RPMI8226 (cell line): ENCODE data around the gene PGBD5.

Experiments
- DNase-seq: peaks from one replicate; pipeline ENCODE4 v3.0.0-alpha.2; 2015

The PGBD5 gene

DNA sequence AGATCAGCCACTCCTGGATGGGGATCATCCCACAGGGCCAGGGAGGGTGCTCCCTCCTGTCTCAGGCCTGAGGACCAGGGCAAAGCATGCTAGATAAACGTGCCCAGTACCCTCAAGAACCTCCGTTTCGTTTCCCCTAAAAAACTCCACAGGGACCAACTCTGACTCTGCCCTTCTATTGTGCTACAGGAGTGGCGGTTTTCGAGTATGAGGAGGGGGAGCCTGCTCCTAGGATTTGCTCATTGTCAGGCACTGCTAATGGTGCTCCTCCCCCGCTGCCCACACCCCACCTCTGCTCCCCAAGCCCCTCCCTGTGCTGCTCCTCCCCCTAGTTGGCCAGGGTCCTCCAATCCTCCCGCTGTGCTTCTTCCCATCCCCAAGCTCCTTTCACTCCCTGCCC lies 32.0 kb downstream of the PGBD5 start:
- no peak for DNase-seq

DNA sequence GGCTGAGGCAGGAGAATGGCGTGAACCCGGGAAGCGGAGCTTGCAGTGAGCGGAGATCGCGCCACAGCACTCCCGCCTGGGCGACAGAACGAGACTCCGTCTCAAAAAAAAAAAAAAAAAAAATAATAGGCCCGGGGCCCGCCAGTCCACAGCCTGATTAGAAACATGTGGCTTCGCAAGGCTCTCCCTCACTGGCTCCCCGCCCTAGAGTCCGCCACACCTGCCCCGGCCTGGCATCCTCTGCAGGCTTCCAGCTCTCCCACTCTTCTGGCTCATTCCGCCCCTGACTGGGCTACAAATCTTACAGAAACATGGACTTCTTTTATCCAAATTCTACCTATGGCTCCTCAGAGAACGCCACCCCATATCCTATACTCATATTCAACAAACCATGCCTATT lies 32.4 kb downstream of the PGBD5 start:
- DNase-seq = no peak

DNA sequence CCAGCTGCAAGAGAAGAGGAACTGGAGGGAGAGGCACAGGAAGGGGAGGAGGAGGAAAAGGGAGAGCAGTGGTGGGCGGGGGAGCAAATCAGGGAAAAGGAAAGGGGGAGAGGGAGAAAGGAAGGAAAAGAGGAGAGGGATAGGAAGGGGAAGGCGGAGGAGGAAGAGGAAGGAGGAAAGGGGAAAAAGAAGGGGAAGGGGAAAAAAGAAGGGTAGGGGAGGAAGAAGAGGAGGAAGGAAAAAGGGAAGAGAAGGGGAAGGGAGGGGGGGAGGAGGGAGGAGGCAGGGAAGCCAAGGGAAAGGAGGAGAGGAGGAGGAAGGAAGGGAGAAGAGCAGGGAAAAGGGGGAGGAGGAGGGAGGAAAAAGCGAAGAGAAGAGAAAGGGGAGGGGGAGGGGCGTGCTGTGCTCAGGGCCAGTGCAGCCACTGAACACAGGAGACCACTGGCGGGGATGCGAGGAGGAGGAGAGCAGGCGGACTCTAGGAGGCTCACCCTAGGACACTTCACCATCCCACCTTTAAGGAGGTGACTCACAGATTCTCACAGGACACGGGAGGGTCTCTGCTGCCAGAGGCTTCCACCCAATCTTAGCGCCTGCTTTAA lies 33.1 kb downstream of the PGBD5 start:
- no peak for DNase-seq

DNA sequence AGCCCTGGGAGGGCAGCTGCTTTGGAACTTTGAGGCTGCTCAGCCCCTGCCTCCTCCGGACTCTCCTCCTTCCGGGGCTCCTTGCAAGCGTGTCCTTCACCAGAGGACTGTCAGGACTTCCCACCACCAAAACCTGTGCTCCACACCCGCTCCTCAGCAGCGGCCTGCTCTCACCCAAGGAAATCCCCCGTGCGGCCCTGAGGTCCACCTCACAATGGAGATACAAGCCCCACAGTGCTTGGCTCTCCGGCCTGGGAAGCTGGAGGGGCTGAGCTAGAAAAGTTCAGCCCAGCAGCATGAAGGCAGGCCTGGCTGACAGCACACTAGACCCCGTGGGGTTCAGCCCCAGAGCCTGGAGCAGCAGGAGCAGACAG lies 33.6 kb downstream of the PGBD5 start:
- no peak for DNase-seq

DNA sequence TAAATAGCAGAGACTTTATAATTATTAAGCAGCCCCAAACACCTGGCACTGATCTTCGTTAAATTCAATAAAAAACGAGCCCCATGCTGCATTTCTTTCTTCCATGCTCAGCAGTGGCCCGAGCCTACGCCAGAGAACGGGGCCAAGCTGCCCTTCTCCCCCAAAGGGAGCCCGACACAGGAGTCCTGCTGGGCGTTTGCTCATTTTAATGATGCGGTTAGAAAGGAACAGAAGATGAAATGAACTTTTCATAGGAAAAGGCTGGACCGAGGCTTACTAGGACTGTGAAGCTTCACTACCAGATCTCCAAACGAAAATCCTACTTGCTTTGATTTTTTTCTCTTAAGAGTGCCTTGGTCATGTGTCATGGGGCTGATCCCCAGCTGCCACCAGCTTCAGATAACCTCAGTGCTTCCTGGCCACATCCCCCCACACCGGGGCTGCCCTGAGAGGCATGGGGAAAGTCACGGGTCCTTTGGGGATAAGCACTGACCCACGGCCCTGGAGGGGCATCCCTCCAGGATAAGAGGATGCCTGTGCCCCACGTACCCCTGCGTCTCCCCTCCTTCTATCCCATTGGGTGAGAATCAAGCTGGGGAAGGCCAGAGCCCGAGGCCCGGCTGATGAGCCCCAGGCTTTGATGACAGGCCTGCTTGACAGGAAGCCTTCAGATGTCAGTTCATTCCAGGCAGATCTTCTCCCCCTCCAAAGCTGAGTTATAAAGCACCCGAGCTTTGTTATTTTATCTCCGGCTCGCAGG lies 34.2 kb downstream of the PGBD5 start:
- DNase-seq = no peak

DNA sequence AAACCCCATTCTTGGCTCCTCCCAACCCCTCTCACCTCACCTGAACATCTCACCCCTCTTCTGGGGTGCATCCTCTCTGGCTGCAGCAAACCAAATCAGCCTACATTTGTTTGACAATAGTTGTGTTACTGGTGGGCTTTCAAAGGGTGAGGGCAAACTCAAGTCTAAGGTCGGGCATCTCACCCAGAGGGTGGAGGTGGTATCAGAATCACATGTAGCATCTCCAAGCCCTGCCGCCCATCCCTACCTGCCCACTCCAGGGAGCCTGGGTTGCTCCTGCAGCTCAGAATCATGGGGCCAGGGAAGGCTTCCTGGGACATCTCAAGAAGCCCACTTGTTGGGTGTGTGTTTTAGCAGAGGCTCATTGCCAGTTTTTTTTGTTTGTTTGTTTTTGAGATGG lies 35.8 kb downstream of the PGBD5 start:
- DNase-seq = no peak

DNA sequence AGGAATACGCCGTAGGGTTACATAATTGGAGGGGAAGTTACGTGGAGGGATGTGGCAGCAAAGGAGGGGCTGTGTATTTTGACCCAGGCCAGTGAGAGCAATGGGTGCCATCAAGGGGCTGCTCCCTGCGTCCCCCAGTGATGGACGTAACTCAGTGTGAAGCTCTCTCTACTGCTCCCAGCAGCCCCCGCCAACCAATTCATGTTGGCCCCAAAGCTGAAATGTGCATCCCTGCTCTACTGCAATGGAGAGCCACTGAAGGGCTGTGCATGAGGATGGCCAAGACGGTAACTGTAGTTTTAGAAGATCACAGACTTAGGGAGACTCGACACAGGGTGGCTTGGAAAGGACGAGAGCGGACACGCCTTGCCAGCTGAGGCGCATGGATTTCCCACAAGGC lies 38.3 kb downstream of the PGBD5 start:
- no peak for DNase-seq

DNA sequence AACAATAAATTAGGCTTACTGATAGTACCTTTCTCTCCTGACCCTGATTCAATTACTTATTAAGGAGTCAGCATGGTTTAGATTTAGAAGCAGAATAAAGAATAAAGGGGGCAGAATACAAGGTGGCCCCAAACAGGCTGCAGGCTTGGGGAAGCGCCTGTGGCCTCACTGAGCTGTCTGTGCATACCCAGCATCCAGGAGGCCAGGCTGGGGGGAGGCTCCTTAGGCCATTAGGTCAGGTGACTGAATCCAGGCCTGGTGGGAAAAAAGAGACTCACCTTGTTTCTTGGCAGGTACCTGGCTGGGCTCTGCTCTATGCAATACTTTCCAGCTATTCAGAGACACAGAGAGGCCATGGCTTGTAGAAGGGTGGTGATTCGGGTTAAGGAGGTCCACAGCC lies 38.8 kb downstream of the PGBD5 start:
- no peak for DNase-seq

GRCh38 chr1:230386637-230387262 lies 39.4 kb downstream of the PGBD5 start:
- no peak for DNase-seq

DNA sequence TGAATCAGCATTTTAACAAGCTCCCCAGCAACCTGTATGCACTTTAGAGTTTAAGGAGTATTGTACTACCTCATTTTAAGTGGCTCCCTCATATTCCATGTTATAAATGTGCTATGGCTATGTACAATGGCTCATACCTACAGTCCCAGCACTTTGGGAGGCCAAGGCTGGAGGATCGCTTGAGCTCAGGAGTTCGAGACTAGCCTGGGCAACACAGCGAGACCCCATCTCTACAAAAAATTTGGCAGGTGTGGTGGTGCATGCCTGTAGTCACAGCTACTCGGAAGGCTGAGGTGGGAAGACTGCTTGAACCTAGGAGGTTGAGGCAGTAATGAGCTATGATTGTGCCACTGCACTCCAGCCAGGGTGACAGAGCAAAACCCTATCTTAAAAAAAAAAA lies 40.2 kb downstream of the PGBD5 start:
- no peak for DNase-seq

- no peak for DNase-seq
Observed at GRCh38 chr1:230385158-230385450, 41.0 kb downstream of the PGBD5 start.

DNA sequence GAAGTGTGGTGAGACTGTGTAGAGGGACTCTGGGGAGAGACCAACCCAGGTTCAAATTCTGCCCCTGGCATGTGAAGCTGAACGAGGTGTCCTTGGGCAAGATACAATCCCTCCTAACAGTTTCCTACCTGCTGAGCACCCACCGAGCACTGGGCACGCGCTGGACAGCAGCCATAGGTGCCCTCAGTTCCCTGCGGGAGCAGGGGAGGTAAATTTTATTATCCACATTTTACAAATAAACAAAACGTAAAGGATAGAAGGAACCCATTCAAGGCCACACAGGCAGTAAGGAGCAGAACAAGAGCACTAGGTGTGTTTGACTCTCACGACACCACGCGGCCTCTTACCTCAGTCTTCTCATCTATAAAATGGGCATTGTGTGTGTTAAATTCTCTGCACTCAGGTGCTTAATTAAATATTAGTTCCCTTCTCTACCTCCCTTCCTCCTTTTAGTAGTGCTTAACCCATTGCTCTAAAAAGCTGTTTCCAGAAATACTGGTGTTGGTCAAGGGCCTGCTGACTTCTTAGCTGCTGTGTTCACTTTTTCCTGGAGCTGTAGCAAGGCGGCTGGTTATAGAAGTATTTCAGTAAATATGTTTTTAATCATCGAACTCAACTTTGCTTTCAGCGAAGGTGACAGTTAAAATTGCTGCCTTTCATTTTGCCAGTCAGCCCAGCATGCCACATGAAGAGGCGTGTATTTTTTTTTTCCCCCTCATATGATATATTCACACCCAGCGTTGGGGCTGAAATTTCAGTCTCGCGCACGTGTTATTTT lies 41.6 kb downstream of the PGBD5 start:
- DNase-seq = no peak

- DNase-seq = no peak
Observed at GRCh38 chr1:230383425-230383824, 42.7 kb downstream of the PGBD5 start.

- no peak for DNase-seq
Observed at GRCh38 chr1:230382001-230382491, 44.1 kb downstream of the PGBD5 start.

DNA sequence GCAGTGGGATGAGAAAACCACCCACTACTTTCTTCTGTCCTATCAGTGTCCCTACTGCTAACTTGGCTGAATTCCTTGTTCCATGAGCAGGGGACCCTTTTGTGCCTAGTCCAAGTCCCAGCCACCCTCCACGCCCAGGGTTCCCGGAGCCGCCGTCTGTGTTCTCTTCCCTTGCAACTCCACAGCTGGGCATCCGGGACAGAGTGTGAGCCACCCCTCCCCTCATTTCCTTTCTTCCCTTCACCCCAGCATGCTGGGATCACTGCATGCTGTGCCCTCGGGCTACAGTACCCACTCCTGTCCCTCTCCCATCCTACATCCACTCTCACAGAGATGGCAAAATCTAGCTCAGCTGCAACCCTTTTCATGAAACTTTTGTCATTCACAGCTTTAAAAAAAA lies 44.5 kb downstream of the PGBD5 start:
- DNase-seq = no peak

- no peak for DNase-seq
Observed at GRCh38 chr1:230381049-230381467, 45.1 kb downstream of the PGBD5 start.

GRCh38 chr1:230379928-230380327 lies 46.2 kb downstream of the PGBD5 start:
- no peak for DNase-seq

DNA sequence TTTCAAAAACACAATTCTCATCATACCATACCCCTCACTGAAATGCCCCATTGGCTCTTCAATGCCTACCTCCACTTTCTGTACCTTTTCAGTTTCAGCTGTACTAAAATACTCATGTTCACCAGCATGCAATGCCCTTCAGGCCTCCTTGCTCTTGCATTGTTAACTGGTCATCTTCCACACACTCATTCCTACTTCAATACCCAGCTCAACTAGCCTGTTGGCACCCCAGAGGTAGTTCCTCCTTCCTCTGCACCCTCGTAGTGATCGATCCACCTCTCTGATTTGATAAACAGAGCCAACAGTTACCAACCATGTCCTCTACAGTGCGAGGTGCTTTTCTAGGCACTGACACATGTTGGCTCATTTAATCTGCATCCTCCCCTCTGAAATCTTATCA lies 46.7 kb downstream of the PGBD5 start:
- no peak for DNase-seq

DNA sequence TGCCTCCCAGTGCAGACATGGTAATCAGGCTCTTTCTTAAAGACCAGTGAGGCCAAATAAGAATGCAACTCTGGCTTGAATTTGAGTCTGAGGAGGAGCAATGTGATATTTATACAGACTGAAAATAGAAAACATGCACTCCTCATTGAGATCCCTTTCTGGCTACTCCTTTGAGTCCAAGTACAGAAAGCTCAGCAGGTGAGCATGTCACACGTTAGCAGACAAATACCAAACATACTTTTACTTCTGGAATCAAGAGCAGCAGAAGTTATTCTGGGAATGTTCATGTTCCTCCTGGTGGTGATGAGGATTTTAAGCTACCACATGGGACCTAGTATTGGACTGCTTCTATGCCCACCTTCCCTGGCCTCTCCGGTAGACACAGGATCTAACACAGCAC lies 48.3 kb downstream of the PGBD5 start:
- DNase-seq = no peak

DNA sequence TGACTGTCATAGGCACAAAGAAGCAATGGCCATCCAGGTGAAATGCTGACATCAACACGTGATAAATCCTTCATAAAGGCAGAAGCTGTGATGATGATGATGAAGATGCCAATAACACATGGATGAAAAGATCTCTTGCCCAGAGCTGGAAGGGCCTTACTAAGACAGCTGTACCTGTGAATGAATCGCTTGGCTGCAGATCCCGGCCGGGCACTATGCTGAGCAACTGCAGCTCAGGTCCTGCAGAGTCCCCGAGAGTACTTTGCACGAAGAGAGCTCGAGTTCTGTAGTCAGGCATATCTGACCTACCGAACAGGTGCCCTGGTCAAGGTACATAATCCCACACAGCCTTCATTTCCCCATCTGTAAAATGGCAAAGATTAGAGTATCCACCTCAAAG lies 48.8 kb downstream of the PGBD5 start:
- no peak for DNase-seq

GRCh38 chr1:230376296-230376695 lies 49.8 kb downstream of the PGBD5 start:
- DNase-seq = no peak

- no peak for DNase-seq
Observed at GRCh38 chr1:230375780-230376179, 50.4 kb downstream of the PGBD5 start.

- no peak for DNase-seq
Observed at GRCh38 chr1:230375147-230375546, 51.0 kb downstream of the PGBD5 start.
